Right forelimb (tissue), 1 donor: ENCODE results near the gene PLD5.
"Not testable (repeated sequence)": the region's sequence is repeated elsewhere in the genome, so short reads cannot be mapped to it uniquely, and the experiment has no call there.

ENCODE experiments used
- DNase-seq: peaks from one replicate; pipeline ENCODE4 v3.0.0-alpha.2; 2018

The PLD5 gene

DNA sequence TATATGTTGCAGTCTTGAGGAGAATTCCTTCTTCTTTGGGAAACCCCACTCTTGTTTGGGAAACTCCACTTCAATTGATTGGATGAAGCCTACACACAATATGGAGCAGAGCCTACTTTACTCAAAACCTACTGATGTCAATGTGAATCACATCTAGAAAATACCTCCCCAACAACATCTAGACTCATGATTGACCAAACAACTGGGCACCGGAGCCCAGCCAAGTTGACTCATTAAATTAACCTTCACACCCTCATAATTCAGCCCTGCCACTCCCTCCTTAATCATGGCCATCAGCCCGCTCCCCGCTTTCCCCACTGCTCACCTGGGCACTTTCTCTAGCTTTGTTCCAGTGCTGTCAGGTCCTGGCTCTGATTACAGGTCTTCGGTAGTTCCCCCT, 317.5 kb downstream of the PLD5 start:
- no peak for DNase-seq

- no peak for DNase-seq
Observed at GRCh38 chr1:242205622-242206489, 318.6 kb downstream of the PLD5 start.

GRCh38 chr1:242203262-242203661, 321.2 kb downstream of the PLD5 start:
- DNase-seq: no peak

DNA sequence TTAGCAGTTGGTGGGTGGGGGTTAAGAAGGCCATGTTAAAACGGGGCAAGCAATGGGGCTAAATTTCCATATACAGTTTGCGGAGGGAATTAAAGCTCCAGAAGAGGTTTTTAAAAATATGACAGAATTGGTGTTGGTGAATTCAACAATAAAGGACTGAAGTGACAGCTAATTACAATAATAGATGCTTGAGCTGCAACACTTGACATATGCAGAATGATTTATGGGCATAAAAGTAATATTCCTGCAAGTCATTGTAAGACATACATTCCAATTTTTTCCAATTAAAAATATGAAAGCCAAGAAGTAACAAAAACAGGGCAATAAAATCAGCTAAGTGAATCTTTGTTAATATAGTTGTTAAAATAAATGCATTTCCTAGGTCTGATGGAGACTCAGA, 323.4 kb downstream of the PLD5 start:
- no peak for DNase-seq

DNA sequence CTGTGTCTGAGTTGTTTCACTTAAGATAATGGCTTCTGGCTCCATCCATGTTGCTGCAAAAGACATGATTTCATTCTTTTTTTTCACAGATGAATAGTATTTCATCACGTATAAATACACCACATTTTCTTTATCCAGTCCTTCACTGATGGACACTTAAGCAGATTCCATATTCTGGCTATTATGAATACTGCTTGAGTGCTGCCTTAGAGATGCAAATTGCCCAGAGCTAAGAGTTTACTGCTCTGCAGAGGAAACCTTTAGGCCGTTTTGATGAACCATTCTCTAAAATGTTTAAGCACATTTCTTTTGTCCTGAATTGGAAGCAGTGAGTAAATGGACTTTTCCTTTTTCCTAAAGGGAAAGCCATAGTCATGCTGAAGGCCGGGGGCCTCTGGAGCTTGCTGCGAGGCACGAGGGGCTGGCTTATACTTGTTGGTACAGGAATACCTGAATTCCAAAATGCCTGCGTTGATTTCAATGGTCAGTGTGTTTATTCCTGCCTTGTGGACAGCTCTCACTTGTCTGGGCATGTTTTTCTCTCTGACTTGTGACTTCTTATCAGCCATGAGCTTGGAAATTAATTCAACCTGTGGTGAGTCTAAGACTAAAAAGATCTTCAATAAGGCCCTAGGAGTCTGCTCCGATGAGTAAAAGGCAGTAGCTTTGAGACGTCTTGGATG, 324.6 kb downstream of the PLD5 start:
- no peak for DNase-seq

GRCh38 chr1:242197907-242198820, 326.3 kb downstream of the PLD5 start:
- no peak for DNase-seq

DNA sequence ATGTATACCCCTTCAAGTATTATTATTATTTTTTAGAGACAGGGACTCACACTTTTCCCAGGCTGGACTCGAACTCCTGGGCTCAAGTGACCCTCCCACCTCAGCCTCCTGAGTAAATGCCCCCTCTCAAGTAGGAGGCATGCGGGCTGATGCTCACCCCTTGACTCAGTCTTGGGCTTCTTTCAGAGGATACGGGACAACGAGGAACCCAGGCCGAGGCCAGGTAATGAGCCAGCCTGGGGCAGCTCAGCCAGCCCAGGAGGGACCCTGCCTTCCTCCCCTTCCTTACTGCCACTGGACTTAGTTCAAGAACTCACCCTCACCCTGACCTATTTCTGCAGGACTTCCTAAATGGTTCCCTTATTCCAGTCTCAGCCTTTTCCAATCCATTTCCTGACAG, 327.6 kb downstream of the PLD5 start:
- no peak for DNase-seq

- no peak for DNase-seq
Observed at GRCh38 chr1:242196101-242196500, 328.4 kb downstream of the PLD5 start.

DNA sequence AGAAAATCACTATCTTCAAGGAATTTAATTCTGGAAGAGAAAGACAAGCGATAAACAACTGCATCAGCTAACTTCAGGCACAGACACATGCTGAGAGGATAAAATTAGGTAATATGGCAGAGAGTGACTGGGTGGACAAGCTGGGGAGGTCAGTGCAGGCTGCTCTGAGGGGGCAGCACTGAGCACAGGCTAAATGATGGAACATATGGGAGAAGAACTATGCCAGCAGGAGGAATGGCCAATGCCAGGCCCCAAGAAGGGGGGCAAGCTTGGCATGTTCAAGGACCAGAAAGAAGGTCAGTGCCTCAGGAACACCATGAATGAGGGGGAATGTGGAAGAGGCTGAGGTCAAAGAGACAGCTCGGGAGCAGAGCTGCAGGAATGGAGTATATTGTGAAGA, 334.9 kb downstream of the PLD5 start:
- no peak for DNase-seq

- no peak for DNase-seq
Observed at GRCh38 chr1:242187816-242188215, 336.7 kb downstream of the PLD5 start.

DNA sequence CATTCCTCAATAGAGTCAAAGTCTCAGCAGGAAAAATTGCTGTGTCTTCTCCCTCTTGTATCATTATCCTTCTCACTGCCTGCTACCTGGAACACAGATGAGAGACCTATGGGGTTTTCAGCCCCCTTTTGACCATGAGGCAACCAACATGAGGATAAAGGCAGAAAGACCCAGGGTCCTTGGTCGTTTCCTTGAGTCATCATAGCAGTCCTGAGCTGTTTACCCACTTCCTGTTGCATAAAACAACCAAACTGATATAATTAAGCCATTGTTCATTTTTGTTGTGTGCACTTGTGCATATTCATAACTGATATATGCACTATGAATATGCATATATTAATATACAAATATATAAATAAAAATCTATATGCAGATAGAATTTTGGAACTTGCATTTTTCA, 337.3 kb downstream of the PLD5 start:
- DNase-seq: no peak

GRCh38 chr1:242185731-242186130, 338.8 kb downstream of the PLD5 start:
- DNase-seq: no peak

- no peak for DNase-seq
Observed at GRCh38 chr1:242184955-242185354, 339.5 kb downstream of the PLD5 start.

GRCh38 chr1:242179767-242180166, 344.7 kb downstream of the PLD5 start:
- DNase-seq: not testable (repeated sequence)

- DNase-seq: no peak
Observed at GRCh38 chr1:242178924-242179708, 345.4 kb downstream of the PLD5 start.

DNA sequence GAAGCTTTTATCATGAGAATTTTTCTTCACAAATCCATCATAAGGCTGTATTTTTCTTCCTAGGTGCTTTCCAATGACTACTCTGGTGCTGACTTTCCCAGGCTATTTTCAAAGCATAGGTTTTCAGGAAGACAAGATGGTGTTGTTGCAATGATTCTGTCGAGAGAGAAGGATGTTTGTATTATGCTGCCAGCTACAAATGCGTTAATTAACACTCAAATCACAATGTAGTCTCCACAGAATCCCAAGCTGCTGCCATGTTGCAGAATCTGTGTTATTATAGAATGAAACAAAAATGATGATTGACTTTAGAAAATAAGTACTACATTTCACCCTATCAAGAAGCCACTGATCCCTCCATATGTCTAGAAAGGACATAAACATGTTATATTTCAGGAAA, 346.1 kb downstream of the PLD5 start:
- no peak for DNase-seq

GRCh38 chr1:242162140-242162539, 362.4 kb downstream of the PLD5 start:
- no peak for DNase-seq

GRCh38 chr1:242147096-242147976, 377.2 kb downstream of the PLD5 start:
- no peak for DNase-seq

DNA sequence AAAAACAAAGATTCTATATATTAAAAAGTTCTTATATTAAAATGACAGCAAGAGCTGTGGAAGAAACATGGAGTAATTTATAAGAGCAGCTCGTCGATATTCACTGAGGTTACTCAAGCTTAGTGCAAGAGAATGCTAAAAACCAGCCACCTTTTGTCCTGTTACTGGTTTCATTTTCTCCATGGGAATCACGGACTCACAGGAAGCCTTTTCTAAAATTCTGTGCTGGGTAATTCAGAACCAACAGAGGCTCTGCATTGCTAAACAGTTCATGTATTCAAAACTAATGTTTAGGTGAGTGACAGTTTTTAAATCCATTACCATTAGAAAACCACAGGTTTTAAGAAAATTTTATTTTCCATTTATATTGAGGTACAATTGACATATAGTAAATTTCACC, 377.8 kb downstream of the PLD5 start:
- DNase-seq: no peak

GRCh38 chr1:242140836-242141235, 383.7 kb downstream of the PLD5 start:
- no peak for DNase-seq

- no peak for DNase-seq
Observed at GRCh38 chr1:242139986-242140385, 384.5 kb downstream of the PLD5 start.
